Urinary bladder (tissue), 4 donors: ENCODE measurements around the gene C1orf116. TPM values are rescaled to one million over a fixed set of nuclear protein-coding genes. Genes with fewer than 3 reads are reported as not detected.

Source experiments
- DNase-seq: peaks from one replicate; pipeline ENCODE4 v3.0.0-alpha.2; 2015; ENCODE audit errors: extremely low spot score
- H3K27ac ChIP-seq: one replicate; pipeline ENCODE4 v1.5.1; 2013; ENCODE audit warnings: low read depth, mild to moderate bottlenecking, moderate library complexity
- H3K36me3 ChIP-seq: one replicate; pipeline ENCODE4 v1.6.1; 2013; ENCODE audit warnings: mild to moderate bottlenecking, moderate library complexity; ENCODE audit not compliant: insufficient read depth
- H3K4me1 ChIP-seq: one replicate; pipeline ENCODE4 v1.6.1; 2013; ENCODE audit warnings: mild to moderate bottlenecking, moderate library complexity; ENCODE audit not compliant: insufficient read depth
- H3K4me3 ChIP-seq: one replicate; pipeline ENCODE4 v1.5.1; 2013; ENCODE audit warnings: low read depth, low read length
- WGBS: extraction: QIAGEN DNeasy Blood & Tissue Kit; methylation state at CpG from one replicate; pipeline ENCODE4 v1.1.7; 2013; 5-methylcytosine and 5-hydroxymethylcytosine counted together
- polyA plus RNA-seq: library from polyadenylated mRNA; stranded (reverse); fragments of 200-250 nt; gene quantifications from one replicate; pipeline ENCODE4 v1.2.3, GENCODE V29; 2013
- total RNA-seq: library from RNA; depleted of rRNA; stranded (reverse); fragments of >200 nt; gene quantifications from one replicate; pipeline ENCODE4 v1.2.3, GENCODE V29; 2014
- donor health status: healthy with polysubstance abuse.
- donor health status: healthy.

C1orf116 gene
- total RNA-seq, result 6.2 TPM
- polyA plus RNA-seq, result 2.7 TPM

- Histone ChIP-seq H3K4me1 (peaks cover 2% of the 10 kb centered on the region), H3K4me3 (peak within 1 kb of the TSS; percentile 6), H3K27ac (peak within 1 kb of the TSS; percentile 62), H3K36me3 (no peaks in the 10 kb centered on the region)
- WGBS, result 8% methylated on average over 1 of the region's 1 CpG
- peak; percentile 72 for DNase-seq
Observed at GRCh38 chr1:207032528-207033017, at the start of gene C1orf116. C1orf116 (minus strand) TSS chr1:207032756; CDS start chr1:207027598, 5,158 bp downstream.

GRCh38 chr1:207081806-207082205, 49.2 kb upstream of the C1orf116 start:
- WGBS, result 87% methylated on average over 2 of the region's 2 CpGs
- Histone ChIP-seq H3K4me1 (no peaks in the 10 kb centered on the region), H3K27ac (no peak overlapping the region), H3K36me3 (no peaks in the 10 kb centered on the region), H3K4me3 (no peak overlapping the region)
- DNase-seq, result no peak

- DNase-seq, result no peak
- 59% methylated on average over 2 of the region's 2 CpGs for WGBS
- Histone ChIP-seq H3K36me3 (no peaks in the 10 kb centered on the region), H3K4me1 (no peaks in the 10 kb centered on the region), H3K4me3 (no peak overlapping the region), H3K27ac (no peak overlapping the region)
Observed at GRCh38 chr1:207081088-207081487, 48.5 kb upstream of the C1orf116 start.

DNA sequence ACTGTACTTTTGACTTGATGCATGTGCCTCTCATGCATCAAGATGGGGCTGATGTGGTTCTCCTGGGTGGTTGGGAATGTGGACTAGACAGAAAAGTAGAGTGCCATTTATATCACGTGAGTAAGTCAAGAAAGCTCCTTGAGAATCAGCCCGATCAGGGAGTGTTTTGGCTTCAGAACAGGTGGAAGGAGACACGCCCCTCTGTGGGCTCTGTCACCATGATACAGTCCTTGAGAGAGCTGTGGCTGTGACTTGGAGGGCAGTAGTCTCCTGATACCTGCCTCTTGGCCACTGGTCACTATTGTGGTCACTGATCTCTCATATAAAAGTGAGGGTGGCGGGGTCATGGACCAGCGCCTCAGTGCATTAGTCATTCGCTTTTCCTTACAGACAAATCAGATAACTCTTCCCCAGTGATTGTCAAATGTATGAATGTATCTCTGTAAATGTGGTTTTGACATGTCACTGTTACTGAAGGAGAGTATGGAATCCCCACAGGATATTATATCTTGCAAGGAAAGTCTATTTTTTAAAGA, 47.2 kb upstream of the C1orf116 start:
- no peaks in the 10 kb centered on the region for H3K4me1 ChIP-seq
- DNase-seq, result no peak
- no peaks in the 10 kb centered on the region for H3K36me3 ChIP-seq
- 76% methylated on average over 6 of the region's 6 CpGs for WGBS
- no peak overlapping the region for H3K4me3 ChIP-seq
- H3K27ac ChIP-seq, result no peak overlapping the region

- 85% methylated on average over 11 of the region's 11 CpGs for WGBS
- no peak overlapping the region for H3K4me3 ChIP-seq
- H3K27ac ChIP-seq, result no peak overlapping the region
- DNase-seq, result no peak
- no peaks in the 10 kb centered on the region for H3K36me3 ChIP-seq
- H3K4me1 ChIP-seq, result no peaks in the 10 kb centered on the region
Observed at GRCh38 chr1:207078578-207079132, 46.1 kb upstream of the C1orf116 start.

GRCh38 chr1:207077470-207078377, 45.2 kb upstream of the C1orf116 start:
- DNase-seq, result peak; percentile 49
- H3K4me3 ChIP-seq, result no peak overlapping the region
- 38% methylated on average over 6 of the region's 6 CpGs for WGBS
- no peaks in the 10 kb centered on the region for H3K36me3 ChIP-seq
- H3K27ac ChIP-seq, result no peak overlapping the region
- H3K4me1 ChIP-seq, result no peaks in the 10 kb centered on the region

DNA sequence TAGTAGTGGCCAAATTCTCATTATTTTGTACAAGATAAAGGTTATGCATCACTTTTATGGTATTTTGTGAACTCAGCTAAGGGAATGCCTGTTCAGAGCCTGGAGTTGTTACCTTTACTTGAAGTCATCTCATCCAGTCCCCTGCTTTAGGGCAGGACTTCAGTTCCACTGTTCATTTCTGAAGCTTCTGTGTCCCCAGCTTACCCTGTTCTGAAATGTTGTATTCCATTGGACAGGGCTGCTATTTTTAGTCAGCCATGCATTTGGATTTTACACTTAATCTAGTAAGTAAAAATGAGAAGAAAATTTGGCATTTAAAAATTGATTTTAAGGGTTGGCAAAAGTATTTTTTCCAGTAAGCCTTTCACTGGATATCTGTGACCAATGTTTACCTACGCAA, 44.5 kb upstream of the C1orf116 start:
- Histone ChIP-seq H3K4me1 (no peaks in the 10 kb centered on the region), H3K27ac (no peak overlapping the region), H3K36me3 (no peaks in the 10 kb centered on the region), H3K4me3 (no peak overlapping the region)
- WGBS, result 94% methylated on average over 1 of the region's 1 CpG
- DNase-seq, result no peak

DNA sequence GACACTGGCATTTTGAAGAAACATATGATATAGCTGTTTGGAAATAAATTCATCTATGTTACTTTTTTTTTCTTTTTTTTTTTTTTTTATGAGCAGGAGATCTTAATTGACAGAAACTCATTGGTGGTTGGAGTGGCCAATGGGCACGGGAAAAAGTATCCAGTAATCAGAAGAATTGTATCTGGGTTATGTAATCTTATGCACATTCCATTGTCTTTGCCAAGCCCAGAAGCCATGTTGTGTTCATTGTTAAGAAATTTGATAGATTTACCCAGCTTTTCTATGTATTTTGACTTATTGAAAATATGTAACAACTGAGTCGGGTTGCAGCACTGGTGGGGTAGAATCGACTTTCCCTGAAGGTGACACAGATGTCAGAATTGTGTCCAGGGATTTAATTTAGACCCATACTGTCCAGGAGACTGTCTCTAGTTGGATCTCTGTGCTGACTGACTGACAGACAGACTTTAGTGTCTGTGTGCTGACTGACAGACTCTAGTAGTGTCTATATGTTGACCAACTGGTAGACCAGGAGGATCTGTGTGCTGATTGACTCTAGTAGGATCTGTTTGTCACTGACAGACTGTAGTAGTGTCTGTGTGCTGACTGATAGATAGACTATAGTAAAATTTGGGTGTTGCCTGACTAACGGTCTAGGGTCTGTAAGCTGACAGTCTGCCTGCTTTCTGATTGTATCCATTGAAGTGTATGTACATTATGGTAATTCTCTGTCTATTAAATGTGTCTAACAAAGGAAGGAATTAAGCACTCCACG, 43.8 kb upstream of the C1orf116 start:
- 69% methylated on average over 5 of the region's 5 CpGs for WGBS
- no peak for DNase-seq
- H3K36me3 ChIP-seq, result no peaks in the 10 kb centered on the region
- no peak overlapping the region for H3K4me3 ChIP-seq
- H3K4me1 ChIP-seq, result no peaks in the 10 kb centered on the region
- no peak overlapping the region for H3K27ac ChIP-seq

DNA sequence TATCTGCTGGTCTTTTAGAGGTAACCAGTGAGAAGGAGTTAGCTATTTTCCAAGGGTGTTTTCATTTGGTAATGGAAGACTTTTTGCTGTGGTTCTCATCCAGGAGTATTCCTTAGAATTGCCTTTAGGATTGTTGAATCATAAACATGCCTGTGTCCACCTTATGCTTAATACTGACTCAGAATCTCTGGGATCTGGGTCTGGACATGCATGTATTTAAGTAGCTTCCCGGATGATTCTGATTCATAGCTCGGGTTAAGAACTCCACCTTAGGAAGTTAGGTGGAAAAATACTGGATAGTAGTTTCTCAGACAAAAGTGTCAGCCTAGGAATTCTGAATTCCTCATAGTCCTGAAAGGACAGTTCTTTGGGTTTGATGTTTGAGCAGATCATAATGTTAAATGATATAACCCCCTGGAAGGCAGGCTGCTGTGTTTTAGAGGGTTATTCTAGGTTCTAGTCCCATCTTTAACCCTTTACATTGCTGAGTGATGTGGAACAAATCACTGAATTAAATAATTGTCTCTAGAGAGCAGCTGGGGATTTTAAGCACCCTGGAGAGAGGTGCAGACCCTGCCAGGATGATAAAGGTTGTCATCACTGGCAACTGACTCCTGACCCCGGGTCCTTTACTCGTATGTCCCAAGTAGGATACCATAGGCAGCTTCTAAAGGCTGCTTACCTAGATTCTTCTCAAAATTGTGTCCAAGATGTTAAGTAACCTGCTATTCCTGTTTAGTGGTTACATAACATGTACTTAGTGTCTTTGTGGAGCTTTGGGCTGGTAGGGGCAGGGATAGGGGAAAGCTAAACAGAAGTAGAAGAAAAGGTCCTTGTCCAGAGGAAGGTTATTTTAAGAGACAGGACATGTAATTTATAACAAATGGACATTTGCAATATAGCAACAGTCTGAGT, 41.6 kb upstream of the C1orf116 start:
- H3K4me1 ChIP-seq, result no peaks in the 10 kb centered on the region
- 74% methylated on average over 4 of the region's 4 CpGs for WGBS
- no peak overlapping the region for H3K27ac ChIP-seq
- no peaks in the 10 kb centered on the region for H3K36me3 ChIP-seq
- DNase-seq, result no peak
- no peak overlapping the region for H3K4me3 ChIP-seq

DNA sequence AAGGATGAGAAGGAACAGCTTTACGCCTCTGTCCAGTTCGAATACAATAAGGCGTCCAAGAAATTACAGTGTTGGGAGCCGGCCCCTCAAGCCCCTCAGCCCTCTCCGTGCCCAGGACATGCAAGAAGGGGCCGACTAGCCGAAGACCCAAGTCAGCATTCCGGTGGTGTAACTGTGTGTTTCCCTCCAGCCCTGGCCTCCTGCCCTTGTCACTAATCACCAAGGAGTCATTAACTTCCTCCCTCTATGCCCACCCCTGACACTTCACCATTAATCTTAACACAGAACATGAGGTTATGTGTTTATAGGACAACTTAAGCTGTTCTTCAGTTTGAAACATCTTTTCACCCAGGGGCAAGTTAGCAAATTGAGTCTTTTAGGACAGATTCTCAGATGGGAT, 39.7 kb upstream of the C1orf116 start:
- Histone ChIP-seq H3K4me1 (no peaks in the 10 kb centered on the region), H3K36me3 (no peaks in the 10 kb centered on the region), H3K27ac (no peak overlapping the region), H3K4me3 (no peak overlapping the region)
- no peak for DNase-seq
- 76% methylated on average over 8 of the region's 8 CpGs for WGBS

- H3K27ac ChIP-seq, result no peak overlapping the region
- WGBS, result 89% methylated on average over 6 of the region's 6 CpGs
- no peak overlapping the region for H3K4me3 ChIP-seq
- no peaks in the 10 kb centered on the region for H3K4me1 ChIP-seq
- H3K36me3 ChIP-seq, result no peaks in the 10 kb centered on the region
- no peak for DNase-seq
Observed at GRCh38 chr1:207071426-207071825, 38.9 kb upstream of the C1orf116 start.

GRCh38 chr1:207070811-207071210, 38.3 kb upstream of the C1orf116 start:
- WGBS, result 90% methylated on average over 4 of the region's 4 CpGs
- no peaks in the 10 kb centered on the region for H3K4me1 ChIP-seq
- no peak overlapping the region for H3K27ac ChIP-seq
- H3K36me3 ChIP-seq, result no peaks in the 10 kb centered on the region
- DNase-seq, result no peak
- H3K4me3 ChIP-seq, result no peak overlapping the region
